Upper lobe of left lung (tissue), 4 donors: ENCODE data around the gene TAS2R38.

Experiments
- POLR2AphosphoS5 ChIP-seq, 2 donors: sonication (generic); formaldehyde crosslinking; IDR thresholded peaks; one replicate each; pipeline ENCODE4 v1.5.1; 2017; ENCODE audit warnings: antibody characterized with exemption in 2 of 2
- TF ChIP-seq, protein P1 (sequence below), 6 experiments: fragments of 450-650 bp in 4 of 6; fragments of 200-600 bp in 2 of 6; sonication (generic) in 2 of 6; IDR thresholded peaks; one replicate each; pipeline ENCODE4 v1.5.1; 2016 to 2019; ENCODE audit warnings: antibody characterized with exemption in 6 of 6

DNA sequence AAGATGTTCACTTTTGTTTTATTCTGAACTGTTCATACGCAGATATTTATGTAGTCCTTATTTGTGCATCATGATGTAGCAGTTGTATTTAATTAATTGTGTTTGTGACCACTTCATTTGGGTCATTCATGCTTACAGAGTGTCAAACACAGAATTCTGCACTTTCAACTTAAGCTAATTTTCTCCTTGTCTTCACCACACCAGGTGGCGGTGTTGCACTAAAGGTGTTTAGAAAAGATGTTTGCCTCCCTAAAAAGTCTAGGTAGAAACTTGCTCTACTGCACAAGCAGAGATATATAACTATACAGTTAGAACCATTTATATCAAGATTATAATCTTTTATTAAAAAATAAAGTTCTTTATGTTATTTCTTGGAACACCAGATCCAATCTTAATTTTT is 1.3 kb upstream of the TAS2R38 start:
- TF ChIP-seq, protein P1, sequence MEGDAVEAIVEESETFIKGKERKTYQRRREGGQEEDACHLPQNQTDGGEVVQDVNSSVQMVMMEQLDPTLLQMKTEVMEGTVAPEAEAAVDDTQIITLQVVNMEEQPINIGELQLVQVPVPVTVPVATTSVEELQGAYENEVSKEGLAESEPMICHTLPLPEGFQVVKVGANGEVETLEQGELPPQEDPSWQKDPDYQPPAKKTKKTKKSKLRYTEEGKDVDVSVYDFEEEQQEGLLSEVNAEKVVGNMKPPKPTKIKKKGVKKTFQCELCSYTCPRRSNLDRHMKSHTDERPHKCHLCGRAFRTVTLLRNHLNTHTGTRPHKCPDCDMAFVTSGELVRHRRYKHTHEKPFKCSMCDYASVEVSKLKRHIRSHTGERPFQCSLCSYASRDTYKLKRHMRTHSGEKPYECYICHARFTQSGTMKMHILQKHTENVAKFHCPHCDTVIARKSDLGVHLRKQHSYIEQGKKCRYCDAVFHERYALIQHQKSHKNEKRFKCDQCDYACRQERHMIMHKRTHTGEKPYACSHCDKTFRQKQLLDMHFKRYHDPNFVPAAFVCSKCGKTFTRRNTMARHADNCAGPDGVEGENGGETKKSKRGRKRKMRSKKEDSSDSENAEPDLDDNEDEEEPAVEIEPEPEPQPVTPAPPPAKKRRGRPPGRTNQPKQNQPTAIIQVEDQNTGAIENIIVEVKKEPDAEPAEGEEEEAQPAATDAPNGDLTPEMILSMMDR (IDR thresholded peaks at IDR 0.05): peak in 1 of 6 experiments; percentile 11
- TF ChIP-seq POLR2AphosphoS5 (IDR thresholded peaks at IDR 0.05): no peak
